Measurements from ENCODE around the gene TAOK3.
"Not testable (repeated sequence)": the region's sequence is repeated elsewhere in the genome, so short reads cannot be mapped to it uniquely, and the experiment has no call there.

TAOK3 gene

GRCh38 chr12:118337194-118337838, 35.4 kb downstream of the TAOK3 start:
- no peak for DNase-seq (ENCODE audit: low read depth)

DNA sequence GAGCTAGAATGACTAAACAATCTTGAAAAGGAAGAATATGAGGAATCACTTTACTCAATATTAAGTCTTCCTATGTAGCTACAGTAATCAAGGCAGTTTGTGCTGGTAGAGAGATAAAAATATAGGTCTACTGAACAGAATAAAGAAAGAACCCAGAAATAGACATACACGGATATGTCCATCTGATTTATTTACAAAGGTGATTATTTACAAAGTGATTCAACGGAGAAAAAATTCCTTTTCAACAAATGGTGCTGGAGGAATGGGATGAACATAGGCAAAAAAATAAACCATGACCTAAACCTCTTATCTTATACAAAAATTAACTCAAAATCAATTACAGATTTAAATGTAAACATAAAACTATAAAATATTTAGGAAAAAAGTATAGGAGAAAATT, 36.6 kb downstream of the TAOK3 start:
- no peak for DNase-seq (ENCODE audit: low read depth)

DNA sequence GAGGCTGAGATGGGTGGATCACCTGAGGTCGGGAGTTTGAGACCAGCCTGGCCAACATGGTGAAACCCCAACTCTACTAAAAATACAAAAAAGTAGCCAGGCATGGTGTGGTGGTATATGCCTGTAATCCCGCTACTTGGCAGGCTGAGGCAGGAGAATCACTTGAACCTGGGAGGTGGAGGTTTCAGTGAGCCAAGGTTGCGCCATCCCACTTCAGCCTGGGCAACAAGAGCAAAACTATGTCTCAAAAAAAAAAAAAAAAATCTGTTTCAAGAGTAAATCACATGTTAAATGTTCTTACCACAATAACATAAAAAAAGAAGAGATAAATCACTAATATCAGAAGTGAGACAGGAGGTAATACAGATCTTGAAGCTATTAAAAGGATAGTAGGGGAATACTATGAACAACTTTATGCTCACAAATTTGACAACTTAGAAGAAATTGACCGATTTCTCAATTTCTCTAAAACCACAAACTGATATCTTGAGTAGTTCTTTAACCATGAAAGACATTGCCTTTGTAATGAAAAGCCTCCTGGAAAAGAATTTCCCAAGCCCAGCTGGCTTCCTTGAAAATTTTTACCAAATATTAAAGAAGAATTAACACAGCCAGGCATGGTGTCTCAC, 37.7 kb downstream of the TAOK3 start:
- no peak for DNase-seq (ENCODE audit: low read depth)

- DNase-seq (ENCODE audit: low read depth): no peak
These were observed 38.5 kb downstream of the TAOK3 start for GRCh38 chr12:118334241-118334640.

DNA sequence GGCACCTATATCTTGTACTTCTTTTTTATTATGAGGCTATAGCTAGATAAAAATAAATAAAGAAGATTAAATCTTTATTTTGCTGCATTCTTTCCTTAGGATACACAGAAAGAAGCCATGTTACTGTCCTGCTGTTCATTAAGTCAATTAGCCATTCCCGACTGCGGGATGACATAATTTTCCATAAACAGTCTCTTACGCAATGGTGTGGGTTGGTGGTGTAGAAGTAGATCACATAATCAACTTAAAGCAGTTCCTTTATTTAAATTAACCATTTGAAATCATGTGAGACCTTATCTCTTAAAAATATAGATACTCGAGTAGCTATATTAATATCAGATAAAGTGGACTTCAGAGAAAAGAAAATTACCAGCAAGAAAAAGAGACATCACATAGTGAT, 40.2 kb downstream of the TAOK3 start:
- no peak for DNase-seq (ENCODE audit: low read depth)

- no peak for DNase-seq (ENCODE audit: low read depth)
These were observed 42.2 kb downstream of the TAOK3 start for GRCh38 chr12:118330421-118331018.

DNA sequence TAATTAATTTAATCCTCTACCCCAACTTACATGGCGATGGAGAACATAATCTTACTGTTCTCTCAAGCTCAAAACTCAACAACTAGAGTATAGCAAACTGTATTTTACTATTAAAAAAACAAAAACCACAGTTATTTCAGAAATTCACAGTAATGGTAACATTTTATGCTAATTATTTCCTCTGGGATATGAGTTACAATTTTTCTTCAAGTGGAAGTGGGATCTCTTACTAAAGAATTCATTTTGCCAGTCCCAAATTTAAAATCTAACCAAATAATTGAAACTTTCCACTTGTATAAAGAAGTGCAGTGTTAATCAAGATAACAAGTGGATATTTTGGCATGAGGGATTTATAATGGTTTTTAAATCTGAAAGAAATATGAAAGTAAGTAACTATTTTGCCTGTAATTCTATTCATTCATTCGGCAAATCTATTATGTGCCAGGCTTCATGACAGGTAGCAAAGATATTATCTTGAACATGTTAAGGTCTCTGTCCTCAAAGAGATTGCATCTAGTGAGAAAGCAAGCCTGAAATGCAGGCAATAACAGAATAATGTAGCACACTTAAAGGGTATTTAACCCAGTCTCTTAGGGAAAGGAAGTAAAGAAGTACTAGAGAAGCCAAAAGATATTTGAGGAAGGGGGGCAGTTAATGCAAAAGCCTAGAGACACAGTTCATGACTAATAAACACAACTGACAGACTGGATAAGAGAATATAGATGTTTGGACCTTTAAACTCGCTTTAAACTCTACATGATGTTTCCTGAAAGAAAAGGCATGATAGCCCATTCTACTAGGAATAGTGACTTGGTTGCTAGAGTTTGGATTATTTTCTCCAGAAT, 44.0 kb downstream of the TAOK3 start:
- no peak for DNase-seq (ENCODE audit: low read depth)

GRCh38 chr12:118327391-118327790, 45.3 kb downstream of the TAOK3 start:
- no peak for DNase-seq (ENCODE audit: low read depth)

DNA sequence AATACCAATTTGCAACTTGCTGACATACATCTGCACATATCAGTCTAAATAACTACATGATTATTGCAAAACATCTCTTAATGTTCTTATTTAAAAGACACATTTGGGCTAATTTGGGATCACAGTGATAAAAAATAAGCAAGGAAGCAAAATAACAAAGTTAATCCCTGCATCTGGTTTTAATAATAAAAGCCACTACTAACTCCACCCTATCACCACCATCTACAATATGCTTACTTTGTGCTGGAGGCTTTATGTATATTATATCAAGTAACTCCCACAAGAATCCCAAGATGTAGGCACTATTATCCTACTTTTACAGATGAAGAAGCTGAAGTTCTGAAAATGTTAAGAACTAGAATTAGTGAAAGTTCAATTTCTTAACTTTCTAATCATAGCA, 45.7 kb downstream of the TAOK3 start:
- no peak for DNase-seq (ENCODE audit: low read depth)

DNA sequence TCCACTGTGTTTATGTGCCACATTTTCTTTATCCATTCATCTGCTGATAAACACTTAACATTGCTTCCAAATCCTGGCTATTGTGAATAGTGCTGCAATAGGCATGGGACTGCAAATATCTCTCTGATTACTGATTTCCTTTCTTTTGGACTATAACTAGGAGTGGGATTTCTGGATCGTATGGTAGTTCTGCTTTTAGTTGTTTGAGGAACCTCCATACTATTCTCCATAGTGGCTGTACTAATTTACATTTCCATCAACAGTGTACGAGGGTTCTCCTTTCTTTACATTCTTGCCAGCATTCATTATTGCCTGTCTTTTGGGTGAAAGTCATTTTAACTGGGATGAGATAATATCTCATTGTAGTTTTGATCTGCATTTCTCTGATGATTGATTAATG, 47.6 kb downstream of the TAOK3 start:
- no peak for DNase-seq (ENCODE audit: low read depth)

DNA sequence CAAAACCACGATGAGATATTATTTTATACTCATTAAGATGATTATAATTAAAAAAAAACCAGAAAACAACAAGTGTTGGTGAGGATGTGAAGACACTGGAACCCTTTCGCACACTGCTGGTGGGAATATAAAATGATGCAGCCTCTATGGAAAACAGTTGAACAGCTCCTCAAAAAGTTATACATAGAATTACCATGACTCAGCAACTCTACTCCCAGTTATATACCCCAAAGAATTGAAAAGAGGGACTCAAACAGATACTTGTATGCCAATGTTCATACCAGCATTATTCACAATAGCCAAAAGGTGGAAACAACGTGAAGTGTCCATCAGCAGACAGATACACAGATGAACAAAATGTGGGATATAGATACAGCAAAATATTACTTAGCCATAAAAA, 53.1 kb downstream of the TAOK3 start:
- DNase-seq (ENCODE audit: low read depth): no peak

DNA sequence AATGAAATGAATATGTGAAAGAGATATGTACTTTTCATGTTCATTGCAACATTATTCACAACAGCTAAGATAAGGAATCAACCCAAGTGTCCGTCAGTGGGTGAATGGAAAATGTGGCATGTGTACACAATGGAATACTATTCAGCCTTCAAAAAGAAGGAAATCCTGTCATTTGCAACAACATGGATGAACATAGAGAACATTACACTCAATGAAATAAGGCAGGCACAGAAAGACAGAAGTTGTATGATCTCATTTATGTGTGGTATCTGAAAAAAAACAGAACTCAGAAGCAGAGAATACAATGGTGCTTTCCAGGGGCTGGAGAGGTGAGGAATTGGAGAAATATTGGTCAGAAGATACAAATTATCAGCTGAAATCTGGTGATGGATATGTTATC, 54.0 kb downstream of the TAOK3 start:
- DNase-seq (ENCODE audit: low read depth): no peak

DNA sequence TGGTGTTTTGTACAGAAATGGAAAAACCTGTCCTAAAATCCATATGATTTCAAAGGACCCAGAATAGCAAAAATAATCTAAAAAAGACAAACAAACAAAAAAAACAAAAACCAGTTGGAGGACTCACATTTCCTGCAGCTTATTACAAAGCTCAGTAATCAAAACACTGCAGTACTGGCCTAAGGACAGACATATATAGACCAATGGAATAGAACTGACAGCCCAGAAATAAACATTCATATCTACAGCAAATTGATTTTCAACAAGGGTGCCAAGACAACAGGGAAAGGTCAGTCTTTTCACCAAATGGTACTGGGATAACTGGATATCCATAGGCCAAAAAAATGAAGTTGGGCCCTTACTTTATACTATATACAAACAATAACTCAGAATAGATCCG, 55.0 kb downstream of the TAOK3 start:
- DNase-seq (ENCODE audit: low read depth): no peak

- DNase-seq (ENCODE audit: low read depth): no peak
These were observed 56.9 kb downstream of the TAOK3 start for GRCh38 chr12:118315821-118316220.

DNA sequence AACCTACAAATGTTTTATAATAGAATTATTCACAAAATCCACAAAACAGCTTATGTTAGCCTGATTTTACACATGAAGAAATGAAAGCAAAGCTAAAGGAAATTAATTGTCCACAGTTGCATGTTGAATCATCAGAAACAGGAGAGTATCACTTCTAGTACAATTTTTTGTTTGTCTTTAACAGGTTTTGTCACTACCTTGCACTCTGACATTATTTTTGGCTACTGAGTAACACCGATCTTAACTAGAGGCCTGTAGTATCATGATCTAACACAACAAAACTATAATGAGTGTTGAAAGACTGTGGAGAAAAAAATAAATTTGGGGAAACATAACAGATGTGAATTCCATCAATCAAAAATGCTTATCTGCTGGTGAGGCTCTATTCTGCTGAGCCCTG, 60.1 kb downstream of the TAOK3 start:
- no peak for DNase-seq (ENCODE audit: low read depth)

DNA sequence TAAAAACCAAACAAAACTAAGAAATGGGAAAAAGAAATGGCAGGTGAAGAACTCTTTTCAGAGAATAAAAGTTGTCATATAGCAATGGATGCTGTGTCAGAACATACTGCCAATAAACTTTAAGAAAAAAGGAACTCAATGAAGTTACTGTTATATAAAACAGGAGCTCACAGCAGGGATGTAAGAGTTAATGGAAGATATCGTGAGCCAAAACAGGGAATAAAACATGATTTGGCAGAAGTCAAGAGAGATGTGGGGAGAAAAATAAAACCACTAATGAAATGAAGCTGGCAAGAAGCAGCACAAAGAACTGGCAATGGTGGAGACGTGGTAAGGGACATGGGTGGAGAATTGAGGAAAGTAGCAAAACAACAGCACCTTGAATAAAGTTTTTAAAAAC, 61.0 kb downstream of the TAOK3 start:
- no peak for DNase-seq (ENCODE audit: low read depth)

GRCh38 chr12:118310320-118310719, 62.4 kb downstream of the TAOK3 start:
- DNase-seq (ENCODE audit: low read depth): no peak

DNA sequence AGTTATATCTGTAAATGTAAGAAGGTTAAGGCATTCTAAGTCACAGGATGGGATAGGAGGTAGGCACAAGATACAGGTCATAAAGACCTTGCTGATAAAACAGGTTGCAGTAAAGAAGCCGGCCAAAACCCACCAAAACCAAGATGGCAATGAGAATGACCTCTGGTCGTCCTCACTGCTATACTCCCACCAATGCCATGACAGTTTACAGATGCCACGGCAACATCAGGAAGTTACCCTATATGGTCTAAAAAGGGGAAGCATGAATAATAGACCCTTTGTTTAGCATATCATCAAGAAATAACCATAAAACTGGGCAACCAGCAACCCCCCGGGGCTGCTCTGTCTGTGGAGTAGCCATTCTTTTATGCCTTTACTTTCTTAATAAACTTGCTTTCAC, 64.7 kb downstream of the TAOK3 start:
- DNase-seq (ENCODE audit: low read depth): not testable (repeated sequence)

DNA sequence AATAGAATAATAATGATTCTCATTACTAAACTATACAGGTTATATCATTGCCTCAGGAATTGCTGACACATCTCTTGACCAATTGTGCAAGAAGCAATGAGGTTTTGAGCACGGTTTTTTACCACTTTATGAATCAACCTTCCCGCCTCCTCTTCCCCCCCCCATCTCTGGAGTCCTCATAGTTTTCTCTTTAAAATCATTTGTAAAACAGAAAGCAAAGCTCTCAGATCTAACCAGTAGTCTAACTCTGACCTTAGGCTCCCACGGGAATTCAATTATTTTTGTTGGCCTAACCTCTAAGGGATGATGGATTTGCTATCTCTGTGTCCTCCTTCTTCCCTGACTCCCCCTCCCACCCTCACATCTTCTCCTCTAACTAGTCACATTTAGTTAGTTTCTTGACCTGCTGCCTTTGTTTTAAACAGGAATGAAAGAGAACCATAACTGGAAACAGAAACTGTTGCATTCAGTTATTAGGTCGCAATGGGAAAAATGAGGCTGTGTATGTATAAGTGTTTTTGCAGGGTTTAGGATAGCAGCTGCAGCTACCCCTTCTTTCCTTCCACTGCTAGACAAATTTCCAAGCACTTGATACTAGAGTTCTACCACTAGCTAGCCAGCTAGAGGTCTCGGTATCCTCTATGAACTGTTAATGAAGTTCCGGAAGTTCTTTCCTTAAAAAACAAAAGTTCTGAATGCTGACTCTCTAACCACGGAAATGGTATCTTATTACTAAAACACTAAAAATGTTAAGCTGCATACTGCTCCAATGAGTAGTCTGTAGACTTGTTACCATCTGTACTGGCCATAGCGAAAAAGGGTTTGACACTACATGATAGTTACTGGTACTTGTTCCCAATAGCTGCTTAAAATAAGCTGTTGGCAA, 65.4 kb downstream of the TAOK3 start:
- no peak for DNase-seq (ENCODE audit: low read depth)

GRCh38 chr12:118304093-118304492, 68.6 kb downstream of the TAOK3 start:
- DNase-seq (ENCODE audit: low read depth): no peak

GRCh38 chr12:118302053-118302452, 70.7 kb downstream of the TAOK3 start:
- no peak for DNase-seq (ENCODE audit: low read depth)
